ENCODE data around the gene SLC22A23. TPM values are rescaled to one million over a fixed set of nuclear protein-coding genes. Genes with fewer than 3 reads are reported as not detected.

Gene SLC22A23
- total RNA-seq, 2 experiments from 2014 or later, result 0.90 to 1.0 TPM

GRCh38 chr6:3451498-3451897 is 5.4 kb downstream of the SLC22A23 start:
- H3K9me3 Mint-ChIP-seq, result no peaks in the 10 kb centered on the region

DNA sequence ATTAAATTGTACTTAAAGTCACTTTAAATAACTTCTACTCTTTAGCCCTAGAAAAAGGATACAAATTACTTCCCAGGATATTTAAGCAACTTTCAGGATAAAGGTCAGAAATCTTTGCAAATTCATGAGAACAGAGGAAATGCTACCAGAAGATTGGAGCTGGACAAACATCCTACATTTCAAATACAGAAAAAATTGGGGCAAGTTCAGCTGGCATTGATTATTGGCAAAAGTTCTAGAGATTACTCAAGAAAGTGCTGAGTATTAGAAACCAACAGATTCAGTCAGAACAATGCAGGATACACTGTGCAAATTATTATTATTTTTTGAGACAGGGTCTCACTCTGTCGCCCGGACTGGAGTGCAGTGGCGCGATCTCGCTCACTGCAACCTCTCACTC is 6.0 kb downstream of the SLC22A23 start:
- ChIA-PET CTCF (no interaction called here), POLR2A (no interaction called here)
- H3K4me3 Mint-ChIP-seq, result no peak overlapping the region
- no peaks in the 10 kb centered on the region for H3K9me3 Mint-ChIP-seq
- no peaks in the 10 kb centered on the region for H3K27me3 Mint-ChIP-seq
- DNase-seq, result no peak
- peaks cover 21% of the 10 kb centered on the region for H3K4me1 Mint-ChIP-seq (ENCODE audit: low read depth)
- H3K36me3 Mint-ChIP-seq, result no peaks in the 10 kb centered on the region
- intact Hi-C loops (cut with micrococcal nuclease), result no loop called here
- H3K27ac Mint-ChIP-seq, result no peak overlapping the region

More at GRCh38 chr6:3451498-3451897, 5.4 kb downstream of the SLC22A23 start:
- CTCF ChIA-PET, result no interaction called here
- Mint-ChIP-seq H3K4me1 (ENCODE audit: low read depth) (peaks cover 21% of the 10 kb centered on the region), H3K27ac (no peak overlapping the region), H3K36me3 (no peaks in the 10 kb centered on the region), H3K4me3 (no peak overlapping the region), H3K27me3 (no peaks in the 10 kb centered on the region)
- DNase-seq, result no peak
- POLR2A ChIA-PET, result no interaction called here
- intact Hi-C loops (cut with micrococcal nuclease), result no loop called here

GRCh38 chr6:3449750-3450305 is 7.0 kb downstream of the SLC22A23 start:
- Mint-ChIP-seq H3K4me1 (ENCODE audit: low read depth) (peaks cover 21% of the 10 kb centered on the region), H3K36me3 (no peaks in the 10 kb centered on the region), H3K27me3 (no peaks in the 10 kb centered on the region), H3K9me3 (no peaks in the 10 kb centered on the region), H3K27ac (no peak overlapping the region), H3K4me3 (no peak overlapping the region)
- DNase-seq, result no peak
- ChIA-PET POLR2A (no interaction called here), CTCF (no interaction called here)
- intact Hi-C loops (cut with micrococcal nuclease), result no loop called here

GRCh38 chr6:3449321-3449720 is 7.5 kb downstream of the SLC22A23 start:
- Mint-ChIP-seq H3K27me3 (no peaks in the 10 kb centered on the region), H3K4me3 (no peak overlapping the region), H3K4me1 (ENCODE audit: low read depth) (peaks cover 21% of the 10 kb centered on the region), H3K27ac (no peak overlapping the region), H3K9me3 (no peaks in the 10 kb centered on the region), H3K36me3 (no peaks in the 10 kb centered on the region)
- CTCF ChIA-PET, result no interaction called here
- intact Hi-C loops (cut with micrococcal nuclease), result no loop called here
- POLR2A ChIA-PET, result no interaction called here
- DNase-seq, result no peak

DNA sequence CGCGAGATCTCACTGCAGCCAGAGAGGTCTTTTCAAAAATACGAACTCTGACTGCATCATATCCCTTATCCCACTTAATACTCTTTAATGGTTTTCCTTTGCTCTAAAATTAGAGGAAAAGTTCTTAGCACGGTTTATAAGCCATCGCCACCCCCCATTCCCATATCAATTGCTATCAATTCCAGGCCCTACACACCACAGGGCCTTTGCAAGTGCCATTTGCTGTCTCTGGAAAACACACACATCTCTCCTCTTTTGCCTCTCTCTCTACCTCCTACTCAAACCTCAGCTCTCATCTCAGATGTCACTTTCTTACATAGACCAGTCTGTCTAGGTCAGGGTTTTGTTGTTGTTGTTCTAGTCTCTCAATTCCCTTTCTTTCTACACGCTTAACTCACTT is 9.8 kb downstream of the SLC22A23 start:
- POLR2A ChIA-PET, result no interaction called here

GRCh38 chr6:3446184-3446583 is 10.7 kb downstream of the SLC22A23 start:
- Mint-ChIP-seq H3K9me3 (no peaks in the 10 kb centered on the region), H3K4me1 (ENCODE audit: low read depth) (peaks cover 14% of the 10 kb centered on the region), H3K27me3 (no peaks in the 10 kb centered on the region), H3K27ac (no peak overlapping the region), H3K4me3 (no peak overlapping the region), H3K36me3 (no peaks in the 10 kb centered on the region)
- intact Hi-C loops (cut with micrococcal nuclease), result no loop called here
- CTCF ChIA-PET, result no interaction called here
- no peak for DNase-seq
- POLR2A ChIA-PET, result no interaction called here

More for the DNA sequence above, 9.8 kb downstream of the SLC22A23 start:
- Mint-ChIP-seq H3K27ac (no peak overlapping the region), H3K9me3 (no peaks in the 10 kb centered on the region), H3K4me1 (ENCODE audit: low read depth) (peaks cover 20% of the 10 kb centered on the region), H3K4me3 (no peak overlapping the region), H3K36me3 (no peaks in the 10 kb centered on the region), H3K27me3 (no peaks in the 10 kb centered on the region)
- DNase-seq, result no peak
- intact Hi-C loops (cut with micrococcal nuclease), result no loop called here
- CTCF ChIA-PET, result no interaction called here

DNA sequence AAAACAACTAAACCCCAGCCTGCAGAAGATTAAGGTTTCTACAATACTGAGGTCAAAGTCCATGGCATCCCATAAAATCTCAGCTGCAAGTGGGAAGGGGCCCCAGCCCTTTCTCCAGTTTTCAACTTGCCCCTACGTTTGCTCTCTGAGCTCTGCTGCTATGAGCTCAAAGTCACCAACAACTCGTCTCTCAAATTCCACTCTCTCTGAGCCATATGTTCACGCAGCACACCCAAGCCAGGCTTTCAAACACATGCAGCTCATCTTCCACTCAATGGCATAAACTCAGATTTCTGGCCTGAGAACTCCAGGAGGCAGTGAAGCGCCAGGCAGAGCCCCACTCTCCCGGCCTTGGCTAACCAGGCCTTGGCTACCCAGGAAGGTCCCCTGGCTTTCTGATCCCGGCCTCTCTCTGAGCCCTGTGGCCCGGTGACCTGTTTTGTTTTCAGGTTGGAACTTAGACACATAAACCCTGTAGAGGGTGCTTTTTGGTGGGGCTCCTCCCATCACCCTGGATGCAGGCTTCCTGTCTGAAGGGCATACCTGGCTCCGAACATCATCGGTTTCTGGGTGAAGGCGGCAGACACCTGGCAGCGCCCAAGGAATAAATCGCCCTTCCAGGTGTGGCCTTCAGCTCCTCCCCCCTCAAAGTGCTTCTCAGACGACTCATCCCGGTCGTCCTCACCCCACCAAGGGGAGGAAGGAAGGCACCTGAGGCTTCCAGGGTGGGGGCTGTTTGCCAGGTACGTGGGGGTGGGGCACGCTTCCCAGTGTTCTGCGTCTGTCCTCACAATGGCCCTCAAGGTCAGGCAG is 12.4 kb downstream of the SLC22A23 start:
- peaks cover 9% of the 10 kb centered on the region for H3K4me1 Mint-ChIP-seq (ENCODE audit: low read depth)
- no peak overlapping the region for H3K4me3 Mint-ChIP-seq
- H3K9me3 Mint-ChIP-seq, result no peaks in the 10 kb centered on the region
- no peaks in the 10 kb centered on the region for H3K36me3 Mint-ChIP-seq
- intact Hi-C loops (cut with micrococcal nuclease), result no loop called here
- ChIA-PET POLR2A (no interaction called here), CTCF (interaction anchor here (1.1 kb wide), 1 partner anchor 34 kb away, joined by 3 read pairs; no protein-coding TSS in a partner anchor)
- DNase-seq, result no peak
- H3K27me3 Mint-ChIP-seq, result no peaks in the 10 kb centered on the region
- no peak overlapping the region for H3K27ac Mint-ChIP-seq

DNA sequence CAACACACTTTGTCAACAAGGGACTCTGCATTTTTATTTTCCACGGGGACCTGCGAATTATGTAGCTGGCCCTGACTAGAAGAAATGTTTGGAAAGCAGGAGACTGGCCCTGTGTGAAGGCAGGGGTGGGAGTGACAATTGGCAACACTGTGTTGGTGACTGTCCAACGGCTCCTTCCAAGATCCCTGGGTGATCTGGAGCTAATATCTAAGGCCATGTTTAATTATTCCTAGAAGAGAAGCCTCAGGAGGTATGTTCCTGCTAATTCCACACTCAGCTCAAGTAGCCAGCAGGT is 13.7 kb downstream of the SLC22A23 start:
- Mint-ChIP-seq H3K4me3 (no peak overlapping the region), H3K4me1 (ENCODE audit: low read depth) (no peaks in the 10 kb centered on the region), H3K27ac (no peak overlapping the region), H3K27me3 (no peaks in the 10 kb centered on the region), H3K36me3 (no peaks in the 10 kb centered on the region), H3K9me3 (no peaks in the 10 kb centered on the region)
- no peak for DNase-seq
- POLR2A ChIA-PET, result no interaction called here
- intact Hi-C loops (cut with micrococcal nuclease), result no loop called here
- CTCF ChIA-PET, result interaction anchor here (1.1 kb wide), 1 partner anchor 32 kb away, joined by 3 read pairs; no protein-coding TSS in a partner anchor

GRCh38 chr6:3442431-3443220 is 14.2 kb downstream of the SLC22A23 start:
- H3K4me1 Mint-ChIP-seq (ENCODE audit: low read depth), result no peaks in the 10 kb centered on the region
- H3K27ac Mint-ChIP-seq, result no peak overlapping the region
- peaks cover 2% of the 10 kb centered on the region for H3K36me3 Mint-ChIP-seq
- no peaks in the 10 kb centered on the region for H3K27me3 Mint-ChIP-seq
- ChIA-PET CTCF (no interaction called here), POLR2A (no interaction called here)
- H3K9me3 Mint-ChIP-seq, result no peaks in the 10 kb centered on the region
- intact Hi-C loops (cut with micrococcal nuclease), result no loop called here
- no peak overlapping the region for H3K4me3 Mint-ChIP-seq
- no peak for DNase-seq

DNA sequence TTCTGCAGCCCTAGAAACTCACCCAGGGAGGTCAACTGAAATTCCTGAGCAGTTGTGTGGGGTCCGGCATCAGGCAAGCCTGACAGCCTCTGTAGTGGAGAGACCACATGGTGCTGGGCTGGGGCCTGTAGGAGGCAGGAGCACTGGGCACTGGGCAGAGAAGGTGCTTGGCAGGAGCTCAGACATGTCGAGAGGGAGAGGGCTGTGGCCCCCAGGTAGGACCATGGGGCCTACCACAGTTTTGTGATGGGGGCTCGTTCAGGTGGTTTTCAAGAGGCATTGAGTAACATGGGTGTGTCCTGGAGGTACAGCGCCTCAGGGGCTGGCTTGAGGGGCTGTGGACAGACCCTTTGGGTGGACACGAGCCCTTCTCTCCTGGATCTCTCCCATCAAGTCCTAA is 15.9 kb downstream of the SLC22A23 start:
- no peak for DNase-seq
- H3K4me3 Mint-ChIP-seq, result no peak overlapping the region
- H3K9me3 Mint-ChIP-seq, result no peaks in the 10 kb centered on the region
- H3K27me3 Mint-ChIP-seq, result no peaks in the 10 kb centered on the region
- ChIA-PET CTCF (no interaction called here), POLR2A (no interaction called here)
- H3K4me1 Mint-ChIP-seq (ENCODE audit: low read depth), result no peaks in the 10 kb centered on the region
- peaks cover 2% of the 10 kb centered on the region for H3K36me3 Mint-ChIP-seq
- intact Hi-C loops (cut with micrococcal nuclease), result no loop called here
- no peak overlapping the region for H3K27ac Mint-ChIP-seq

- ChIA-PET CTCF (interaction anchor here (0.6 to 1.0 kb wide), 2 partner anchors 18 to 290 kb away, joined by 3 to 5 read pairs; no protein-coding TSS in a partner anchor), POLR2A (no interaction called here)
- H3K36me3 Mint-ChIP-seq, result peaks cover 2% of the 10 kb centered on the region
- no peaks in the 10 kb centered on the region for H3K4me1 Mint-ChIP-seq (ENCODE audit: low read depth)
- intact Hi-C loops (cut with micrococcal nuclease), result no loop called here
- no peaks in the 10 kb centered on the region for H3K9me3 Mint-ChIP-seq
- H3K27ac Mint-ChIP-seq, result no peak overlapping the region
- DNase-seq, result no peak
- H3K4me3 Mint-ChIP-seq, result no peak overlapping the region
- H3K27me3 Mint-ChIP-seq, result no peaks in the 10 kb centered on the region
Observed at GRCh38 chr6:3439961-3440360, 16.9 kb downstream of the SLC22A23 start.

DNA sequence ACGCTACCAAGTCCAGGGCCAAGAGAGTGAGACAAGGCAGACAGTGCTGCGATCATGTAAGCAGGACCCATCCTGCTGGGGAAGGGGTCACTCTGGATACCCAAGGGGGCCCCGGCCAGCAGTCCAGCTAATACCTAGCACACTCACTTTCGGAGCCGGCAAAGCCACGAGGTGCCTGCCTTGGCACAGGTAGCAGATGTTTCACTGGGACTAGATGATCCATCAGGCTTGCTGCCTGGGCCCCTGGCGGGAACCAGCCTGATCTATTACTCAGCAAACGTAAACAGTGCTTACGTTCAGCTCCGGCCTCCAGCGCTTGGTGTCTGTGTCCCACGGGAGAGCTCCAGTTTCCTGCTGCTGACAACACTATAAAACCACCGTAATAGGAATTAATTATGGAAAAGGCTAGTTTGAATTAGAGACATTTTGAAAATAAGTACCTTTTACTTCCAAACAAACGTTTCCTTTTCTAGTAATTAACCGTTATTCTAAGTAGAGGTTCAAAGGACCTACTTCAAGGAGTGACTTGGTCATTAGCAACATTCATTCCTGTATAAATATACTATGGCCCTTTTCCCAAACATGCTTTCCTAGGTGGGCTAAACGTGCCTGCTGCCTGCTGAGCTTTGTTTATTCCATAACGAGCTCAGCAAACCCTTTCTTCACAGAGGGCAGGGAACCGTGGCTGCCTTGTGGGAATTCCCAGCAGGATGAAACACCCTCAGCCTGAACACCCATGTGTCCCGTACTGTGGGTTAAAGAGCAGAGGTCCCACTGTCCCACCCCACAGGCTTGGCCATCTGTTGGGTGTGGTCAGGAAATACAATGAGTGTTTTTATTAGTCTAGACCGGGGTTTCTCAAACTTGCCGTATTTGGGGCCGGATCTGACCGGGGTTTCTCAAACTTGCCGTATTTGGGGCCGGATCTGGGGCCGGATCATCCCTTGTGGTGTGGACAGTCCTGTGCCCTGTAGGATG is 18.4 kb downstream of the SLC22A23 start:
- Mint-ChIP-seq H3K9me3 (no peaks in the 10 kb centered on the region), H3K36me3 (peaks cover 2% of the 10 kb centered on the region), H3K27me3 (no peaks in the 10 kb centered on the region), H3K27ac (no peak overlapping the region), H3K4me3 (no peak overlapping the region), H3K4me1 (ENCODE audit: low read depth) (no peaks in the 10 kb centered on the region)
- ChIA-PET CTCF (interaction anchor here (1.4 kb wide), 1 partner anchor 27 kb away, joined by 4 read pairs; no protein-coding TSS in a partner anchor), POLR2A (no interaction called here)
- no peak for DNase-seq
- intact Hi-C loops (cut with micrococcal nuclease), result no loop called here

All from activated CD4-positive, alpha-beta memory T cell treated with anti-CD3 and anti-CD28 coated beads for 36 hours (primary cell).